ENCODE data around the gene ANO1. TPM values are rescaled to one million over a fixed set of nuclear protein-coding genes. Genes with fewer than 3 reads are reported as not detected.

Gene ANO1
- total RNA-seq, 4 donors from 2014 or later: 2.3 to 9.2 (median 4.2) TPM

- H3K27me3 ChIP-seq: peaks cover 0 to 2% (median 0%) of the 10 kb centered on the region in 3 donors
- no peaks in the 10 kb centered on the region for H3K36me3 ChIP-seq
- no peak overlapping the region for H3K27ac ChIP-seq
- intact Hi-C loops (cut with DNase I; ENCODE audit: low total_unique reads) (no loop called here), in situ Hi-C loops (cut with MboI; ENCODE audit: low sequenced_read_pairs in 4 of 4) (no loop called here)
- DNase-seq (no peak), ATAC-seq (no peak)
- no peaks in the 10 kb centered on the region for H3K4me1 ChIP-seq
- no peak for TF ChIP-seq POLR2A (IDR thresholded peaks at IDR 0.05)
- peak in 1 of 5 experiments; percentile 30 for TF ChIP-seq CTCF (IDR thresholded peaks at IDR 0.05 in 4 of 5, conservative IDR thresholded peaks at IDR 0.05 in 1 of 5)
- no peak overlapping the region for H3K4me3 ChIP-seq
- peaks cover 0 to 10% (median 2%) of the 10 kb centered on the region in 3 donors for H3K9me3 ChIP-seq
These were observed 29.7 kb upstream of the ANO1 start for GRCh38 chr11:70048279-70049024.

- peaks cover 0 to 2% (median 0%) of the 10 kb centered on the region in 3 donors for H3K27me3 ChIP-seq
- ATAC-seq: no peak
These were observed 29.1 kb upstream of the ANO1 start for GRCh38 chr11:70049045-70049444.

GRCh38 chr11:70050243-70050642 lies 27.9 kb upstream of the ANO1 start:
- no peaks in the 10 kb centered on the region for H3K4me1 ChIP-seq
- peaks cover 0 to under 1% (median 0%) of the 10 kb centered on the region in 3 donors for H3K9me3 ChIP-seq
- in situ Hi-C loops (cut with MboI; ENCODE audit: low sequenced_read_pairs in 4 of 4) (no loop called here), intact Hi-C loops (cut with DNase I; ENCODE audit: low total_unique reads) (no loop called here)
- no peak for ATAC-seq
- TF ChIP-seq POLR2A (IDR thresholded peaks at IDR 0.05): no peak
- H3K4me3 ChIP-seq: no peak overlapping the region
- no peak for DNase-seq
- H3K27me3 ChIP-seq: peaks cover 0 to 2% (median 0%) of the 10 kb centered on the region in 3 donors
- H3K36me3 ChIP-seq: no peaks in the 10 kb centered on the region
- no peak overlapping the region for H3K27ac ChIP-seq

More at GRCh38 chr11:70049045-70049444, 29.1 kb upstream of the ANO1 start:
- Histone ChIP-seq H3K4me3 (no peak overlapping the region), H3K27ac (no peak overlapping the region), H3K36me3 (no peaks in the 10 kb centered on the region), H3K9me3 (peaks cover 0 to 5% (median 0%) of the 10 kb centered on the region in 3 donors), H3K4me1 (no peaks in the 10 kb centered on the region)
- DNase-seq: no peak
- TF ChIP-seq POLR2A (IDR thresholded peaks at IDR 0.05) (no peak), CTCF (IDR thresholded peaks at IDR 0.05 in 4 of 5, conservative IDR thresholded peaks at IDR 0.05 in 1 of 5) (no peak)
- intact Hi-C loops (cut with DNase I; ENCODE audit: low total_unique reads) (no loop called here), in situ Hi-C loops (cut with MboI; ENCODE audit: low sequenced_read_pairs in 4 of 4) (no loop called here)

GRCh38 chr11:70054004-70054403 lies 24.1 kb upstream of the ANO1 start:
- in situ Hi-C loops (cut with MboI; ENCODE audit: low sequenced_read_pairs in 4 of 4): no loop called here
- H3K27me3 ChIP-seq: no peaks in the 10 kb centered on the region
- DNase-seq: no peak

GRCh38 chr11:70055444-70055843 lies 22.7 kb upstream of the ANO1 start:
- intact Hi-C loops (cut with DNase I; ENCODE audit: low total_unique reads): no loop called here
- Histone ChIP-seq H3K27ac (no peak overlapping the region), H3K9me3 (peaks cover 0 to 6% (median 0%) of the 10 kb centered on the region in 3 donors), H3K4me1 (no peaks in the 10 kb centered on the region), H3K27me3 (no peaks in the 10 kb centered on the region), H3K4me3 (peak overlapping the region in 1 of 4 donors; percentile 2), H3K36me3 (no peaks in the 10 kb centered on the region)
- in situ Hi-C loops (cut with MboI; ENCODE audit: low sequenced_read_pairs in 4 of 4): no loop called here
- TF ChIP-seq POLR2A (IDR thresholded peaks at IDR 0.05) (no peak), CTCF (IDR thresholded peaks at IDR 0.05 in 4 of 5, conservative IDR thresholded peaks at IDR 0.05 in 1 of 5) (no peak)
- ATAC-seq (no peak), DNase-seq (no peak)

More at GRCh38 chr11:70054004-70054403, 24.1 kb upstream of the ANO1 start:
- TF ChIP-seq POLR2A (IDR thresholded peaks at IDR 0.05): no peak
- no peaks in the 10 kb centered on the region for H3K36me3 ChIP-seq
- peaks cover 0 to 6% (median 0%) of the 10 kb centered on the region in 3 donors for H3K9me3 ChIP-seq
- no peak for ATAC-seq
- H3K4me1 ChIP-seq: no peaks in the 10 kb centered on the region
- no peak overlapping the region for H3K27ac ChIP-seq
- intact Hi-C loops (cut with DNase I; ENCODE audit: low total_unique reads): no loop called here
- H3K4me3 ChIP-seq: no peak overlapping the region
